ENCODE measurements around the gene DBI.

GRCh38 chr2:119383410-119384140, 16.8 kb downstream of the DBI start:
- no peak for TF ChIP-seq CTCF (IDR thresholded peaks at IDR 0.05)
- TF ChIP-seq EP300 (IDR thresholded peaks at IDR 0.05), result no peak
- TF ChIP-seq POLR2AphosphoS5 (IDR thresholded peaks at IDR 0.05), result no peak

Data from esophagus muscularis mucosa (tissue), 4 donors.